HG03159 (cell line): ENCODE results near the gene SAPCD1.
"Not testable (repeated sequence)": the region's sequence is repeated elsewhere in the genome, so short reads cannot be mapped to it uniquely, and the experiment has no call there.

ENCODE experiments used
- ATAC-seq: cut with Tn5 transposase; IDR thresholded peaks from one replicate; pipeline ENCODE4 v1.9.1; 2021; ENCODE audit warnings: mild to moderate bottlenecking, moderate library complexity; ENCODE audit not compliant: unreplicated experiment

Gene SAPCD1

GRCh38 chr6:31795616-31796298 is 33.3 kb downstream of the SAPCD1 start, which contains the start of gene VARS1:
TSS of gene VARS1 (minus strand) at chr6:31795752. CDS start at chr6:31795217, 535 bp downstream.
- peak; percentile 74 for ATAC-seq

DNA sequence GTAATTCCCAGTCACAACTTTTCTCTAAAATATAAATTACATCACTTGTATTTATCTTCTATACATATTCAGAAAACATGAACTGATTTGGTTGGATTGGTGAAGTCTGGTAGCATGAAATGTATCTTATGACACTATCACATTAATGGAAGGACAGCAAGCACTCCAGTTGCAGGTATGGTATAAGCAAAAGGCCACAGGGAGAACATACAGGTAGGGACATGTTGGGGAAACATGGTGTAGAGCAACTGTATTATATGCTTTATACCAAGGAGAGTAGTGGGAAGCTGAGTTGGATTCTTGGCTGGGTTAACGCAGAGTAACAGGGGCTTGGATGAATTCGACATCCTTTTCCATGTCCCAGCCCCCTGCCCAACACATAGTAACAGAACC is 34.5 kb downstream of the SAPCD1 start:
- no peak for ATAC-seq

- no peak for ATAC-seq
These were observed 35.1 kb downstream of the SAPCD1 start for GRCh38 chr6:31797588-31797987.

DNA sequence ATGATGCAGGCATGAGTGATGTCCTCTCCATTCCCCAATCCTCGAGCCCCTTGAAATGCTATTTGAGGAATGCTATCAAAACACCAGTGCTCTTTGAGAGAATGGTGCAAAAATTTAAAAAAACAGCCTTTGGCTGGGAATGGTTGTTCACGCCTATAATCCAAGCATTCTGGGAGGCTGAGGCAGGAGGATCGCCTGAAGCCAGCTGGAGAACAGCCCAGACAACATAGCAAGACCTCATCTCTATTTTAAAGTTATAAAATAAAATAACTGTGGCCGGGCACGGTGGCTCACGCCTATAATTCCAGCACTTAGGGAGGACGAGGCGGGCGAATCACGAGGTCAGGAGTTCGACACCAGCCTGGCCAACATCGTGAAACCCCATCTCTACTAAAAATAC is 37.3 kb downstream of the SAPCD1 start:
- no peak for ATAC-seq

DNA sequence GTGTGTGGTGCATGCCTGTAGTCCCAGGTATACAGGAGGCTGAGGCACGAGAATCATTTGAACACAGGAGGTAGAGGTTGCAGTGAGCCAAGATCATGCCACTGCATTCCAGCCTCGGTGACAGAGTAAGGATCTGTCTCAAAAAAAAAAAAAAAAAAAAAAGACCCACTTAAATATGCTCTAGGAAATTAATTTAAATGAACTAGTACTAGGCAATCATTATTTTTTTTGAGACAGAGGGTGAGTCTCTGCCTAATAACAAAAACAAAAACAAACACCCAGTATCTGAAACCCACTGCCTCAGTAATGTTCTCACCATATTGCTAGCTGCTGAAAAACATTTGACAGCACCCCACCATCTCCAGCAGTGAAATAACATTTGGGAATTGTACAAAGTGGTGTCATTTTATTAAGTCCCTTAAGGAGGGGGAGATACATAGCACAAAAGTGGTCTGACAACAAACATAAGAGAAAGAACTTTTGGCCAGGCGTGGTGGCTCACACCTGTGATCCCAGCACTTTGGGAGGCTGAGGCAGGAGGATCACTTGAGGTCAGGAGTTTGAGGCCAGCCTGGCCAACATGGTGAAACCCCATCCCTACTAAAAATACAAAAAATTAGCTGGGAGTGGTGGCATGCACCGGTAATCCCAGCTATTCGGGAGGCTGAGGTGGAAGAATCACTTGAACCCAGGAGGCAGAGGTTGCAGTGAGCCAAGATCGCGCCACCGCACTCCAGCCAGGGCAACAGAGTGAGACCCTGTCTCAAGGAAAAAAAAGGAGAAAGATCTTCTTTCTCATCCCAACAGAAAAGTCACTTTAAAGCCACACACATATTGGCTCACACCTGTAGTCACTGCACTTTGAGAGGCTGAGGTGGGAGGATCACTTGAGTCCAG is 38.8 kb downstream of the SAPCD1 start:
- ATAC-seq = not testable (repeated sequence)

DNA sequence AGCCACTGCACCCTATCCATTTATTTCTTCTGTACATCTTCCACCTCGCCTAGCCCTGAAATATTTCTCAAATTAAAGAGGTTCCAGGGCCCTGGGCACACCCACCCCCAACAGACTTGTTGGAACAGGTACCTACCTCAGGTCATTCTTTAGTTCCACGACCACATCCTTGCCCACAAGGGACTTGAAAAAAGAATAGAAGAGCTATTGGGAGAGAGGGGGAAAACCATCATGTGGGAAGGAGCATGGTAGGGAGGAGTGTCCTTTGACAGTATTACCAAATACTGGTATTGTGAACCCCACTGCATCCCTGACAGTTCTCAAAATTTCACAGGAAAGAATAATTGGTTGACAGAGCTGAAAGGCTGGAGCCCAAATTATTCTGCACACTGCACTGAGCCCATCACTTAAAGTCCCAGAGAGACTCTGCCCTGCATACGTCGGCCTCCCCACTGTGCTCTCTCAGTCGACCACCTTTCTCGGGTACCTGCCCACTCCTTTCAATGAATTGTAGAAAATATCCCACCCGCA is 43.5 kb downstream of the SAPCD1 start:
- peak; percentile 16 for ATAC-seq

- peak; percentile 87 for ATAC-seq
These were observed 44.2 kb downstream of the SAPCD1 start, which contains the start of gene LSM2 for GRCh38 chr6:31806470-31807272. TSS of gene LSM2 (minus strand) at chr6:31806966. CDS start at chr6:31806757, 209 bp downstream.

- not testable (repeated sequence) for ATAC-seq
These were observed 46.1 kb downstream of the SAPCD1 start for GRCh38 chr6:31808599-31808998.

GRCh38 chr6:31811645-31812044 is 49.2 kb downstream of the SAPCD1 start:
- no peak for ATAC-seq

- ATAC-seq = no peak
These were observed 51.0 kb downstream of the SAPCD1 start for GRCh38 chr6:31813465-31813849.
